OCI-M1 (cell line): ENCODE results near the gene PAX5.
"Not testable (repeated sequence)": the region's sequence is repeated elsewhere in the genome, so short reads cannot be mapped to it uniquely, and the experiment has no call there.

Source experiments
- DNase-seq: peaks from one replicate; lab custom pipeline; 2025; lab: John Stamatoyannopoulos, UW

PAX5 gene

DNA sequence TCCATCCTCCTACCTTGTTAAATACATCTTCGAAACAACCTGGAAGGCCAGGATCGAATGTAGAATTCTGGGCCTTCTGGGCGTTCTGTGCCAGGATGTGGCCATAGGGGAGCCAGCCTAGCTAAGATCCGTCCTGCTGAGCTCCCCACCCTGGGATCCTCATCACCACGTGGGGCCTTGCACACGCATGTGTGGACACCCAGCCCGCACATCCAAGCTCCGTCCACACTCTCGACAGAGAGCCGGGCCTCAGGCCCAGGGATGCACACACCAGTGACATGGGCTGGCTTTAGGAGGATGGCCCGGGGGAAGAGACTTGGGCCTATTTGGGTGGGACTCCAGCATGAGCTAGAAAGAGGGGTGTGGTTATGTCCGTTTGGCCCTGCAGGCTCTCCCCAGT is 154.0 kb downstream of the PAX5 start:
- no peak for DNase-seq

DNA sequence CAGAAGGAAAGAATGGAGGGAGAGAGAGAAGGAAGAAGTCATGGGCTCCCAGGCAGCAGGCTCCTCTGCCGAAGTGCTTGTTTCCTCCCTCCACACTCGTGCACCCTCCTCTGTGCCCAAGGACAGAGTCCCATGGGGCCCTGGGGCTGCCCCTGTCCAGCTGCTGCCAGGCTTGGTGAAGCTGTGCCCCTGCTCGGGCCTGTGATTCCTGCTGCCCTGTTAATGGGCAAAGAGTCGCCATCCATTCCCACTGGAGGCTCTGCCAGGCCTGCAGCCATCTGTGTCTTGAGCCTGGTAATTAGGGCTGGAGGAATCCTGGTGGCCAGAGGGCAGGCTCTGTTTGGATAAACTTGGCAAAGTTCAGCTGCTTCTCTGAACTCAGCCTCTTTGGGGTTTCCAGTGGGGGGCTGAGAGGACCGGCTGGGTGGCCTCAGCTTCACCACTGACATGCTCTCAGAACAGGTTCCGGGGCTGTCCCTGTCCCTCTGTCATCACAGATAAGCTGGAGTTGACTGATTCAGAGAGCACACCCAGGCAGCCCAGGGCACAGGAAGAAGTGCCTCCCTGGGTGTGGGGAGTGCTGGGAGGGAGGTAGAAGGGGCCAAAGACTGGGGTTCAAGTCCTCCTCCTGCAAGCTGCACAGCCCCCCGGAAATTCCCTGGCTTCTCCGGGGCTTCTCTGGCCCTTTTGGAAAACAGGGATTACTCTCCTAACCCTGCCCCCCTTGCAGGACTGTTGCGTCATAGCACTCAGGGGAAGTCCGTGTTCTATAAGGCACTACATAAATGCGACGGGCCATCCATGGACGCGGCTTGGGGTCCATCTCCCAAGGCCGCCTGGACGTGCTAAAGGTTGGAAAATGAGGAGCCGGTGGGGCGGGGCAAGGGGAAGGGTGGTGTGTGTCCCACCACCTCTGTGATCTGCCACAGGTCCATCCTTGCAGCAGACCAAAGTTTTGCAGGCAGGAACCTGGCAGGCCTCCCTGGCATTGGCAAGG is 154.8 kb downstream of the PAX5 start:
- peak; percentile 15 for DNase-seq

DNA sequence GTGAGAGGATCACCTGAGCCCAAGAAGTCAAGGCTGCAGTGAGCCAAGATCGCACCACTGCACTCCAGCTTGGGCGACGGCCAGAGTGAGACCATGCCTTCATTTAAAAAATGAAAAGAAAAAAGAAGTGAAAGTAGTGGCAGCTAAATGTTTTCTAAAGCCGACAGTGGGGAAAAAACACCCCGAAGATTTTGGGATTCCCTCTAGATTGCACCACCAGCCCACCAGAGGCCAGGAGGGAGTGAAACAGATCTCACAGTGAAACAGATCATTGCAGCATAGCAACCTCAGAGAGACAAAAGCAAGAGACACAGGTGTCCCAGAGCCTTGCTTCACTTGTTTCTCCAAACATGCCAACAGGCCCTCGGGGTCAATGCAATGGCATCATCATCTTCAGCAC is 156.8 kb downstream of the PAX5 start:
- no peak for DNase-seq

DNA sequence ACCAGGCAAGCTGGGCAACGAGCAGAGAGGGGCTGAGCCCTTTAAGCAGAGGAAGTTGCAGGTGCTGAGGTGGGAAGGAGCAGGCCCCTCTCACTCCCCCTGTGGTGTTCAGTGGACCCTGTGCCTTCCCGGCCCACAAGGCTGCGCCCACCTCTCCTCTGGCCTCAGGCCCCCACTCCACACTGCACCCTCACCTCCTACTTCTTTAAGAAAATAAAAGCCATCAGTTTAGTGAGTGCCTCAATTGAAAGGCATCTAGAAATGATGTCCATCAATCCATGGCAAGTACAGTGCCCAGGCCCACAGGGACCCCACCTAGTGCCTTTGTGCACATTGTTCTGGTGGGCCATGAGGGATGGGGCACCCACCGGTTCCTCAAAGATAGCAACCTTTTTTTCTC is 158.0 kb downstream of the PAX5 start:
- DNase-seq = no peak

DNA sequence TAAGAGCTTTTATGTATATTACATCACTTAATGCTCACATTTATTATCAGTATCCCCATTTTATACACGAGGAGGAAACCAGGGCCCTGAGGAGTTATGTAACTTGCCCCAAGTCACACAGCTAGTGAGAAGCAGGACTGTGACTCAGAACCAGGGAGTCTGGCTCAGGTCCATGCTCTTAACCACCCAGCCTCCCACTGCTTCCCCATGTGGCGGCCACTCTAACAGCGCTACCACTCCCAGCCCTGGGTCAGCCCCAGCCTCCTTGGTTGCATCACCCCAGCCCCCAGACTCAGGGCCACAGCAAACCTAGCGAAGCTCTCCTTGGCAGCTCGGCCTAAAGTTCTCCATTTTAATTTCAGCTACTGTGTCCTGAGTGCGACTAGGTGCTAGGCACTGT is 159.1 kb downstream of the PAX5 start:
- no peak for DNase-seq

DNA sequence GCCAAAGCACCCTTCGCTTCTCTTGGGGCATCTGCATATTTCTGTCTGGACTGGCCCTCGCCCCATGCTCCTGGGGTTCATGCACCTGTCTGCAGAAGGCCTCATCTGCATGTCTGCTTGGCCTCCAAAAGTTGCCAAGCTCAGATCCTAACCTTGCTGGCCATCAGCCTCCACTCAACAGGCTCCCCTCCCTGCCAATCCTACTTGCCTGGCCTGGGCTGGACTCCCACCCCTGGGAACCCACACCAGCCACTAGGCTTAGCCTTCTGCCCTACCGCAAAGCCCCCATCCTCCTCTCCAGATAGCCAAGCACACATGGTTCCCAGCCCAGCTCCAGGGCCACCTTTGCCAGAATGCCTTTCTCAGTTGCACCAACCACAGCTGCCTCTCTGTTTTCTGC is 159.8 kb downstream of the PAX5 start:
- DNase-seq = no peak

DNA sequence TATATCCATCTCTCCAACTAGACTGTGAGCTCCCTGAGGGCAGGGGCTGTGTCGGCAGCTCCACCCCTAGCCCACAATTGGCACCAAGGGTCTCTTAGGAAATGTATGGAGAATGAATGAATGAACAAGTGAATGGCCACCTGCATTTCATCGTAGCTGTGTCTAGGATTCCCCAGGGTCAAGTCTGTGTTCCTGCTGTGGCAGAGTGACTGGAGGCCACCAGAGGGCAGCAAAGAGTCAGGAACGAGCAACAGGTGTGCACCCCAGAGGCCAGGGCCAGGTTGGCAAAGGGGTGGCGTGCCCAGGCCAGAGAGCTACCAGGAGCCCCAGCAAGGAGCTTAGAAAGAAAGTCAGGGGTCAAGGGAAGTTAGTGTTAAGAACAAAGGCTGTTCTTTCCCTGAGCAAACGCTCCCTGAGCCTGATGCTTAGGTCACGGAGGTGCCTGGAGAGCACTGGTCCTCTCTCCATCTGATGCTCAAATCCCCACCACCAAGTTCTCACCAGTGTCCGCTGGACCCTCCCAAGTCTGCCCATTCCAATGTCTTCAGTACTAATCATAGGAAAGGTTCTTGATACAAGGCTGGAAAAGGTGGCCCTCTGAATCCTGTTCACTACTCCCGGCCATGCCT is 160.7 kb downstream of the PAX5 start:
- DNase-seq = peak; percentile 67

DNA sequence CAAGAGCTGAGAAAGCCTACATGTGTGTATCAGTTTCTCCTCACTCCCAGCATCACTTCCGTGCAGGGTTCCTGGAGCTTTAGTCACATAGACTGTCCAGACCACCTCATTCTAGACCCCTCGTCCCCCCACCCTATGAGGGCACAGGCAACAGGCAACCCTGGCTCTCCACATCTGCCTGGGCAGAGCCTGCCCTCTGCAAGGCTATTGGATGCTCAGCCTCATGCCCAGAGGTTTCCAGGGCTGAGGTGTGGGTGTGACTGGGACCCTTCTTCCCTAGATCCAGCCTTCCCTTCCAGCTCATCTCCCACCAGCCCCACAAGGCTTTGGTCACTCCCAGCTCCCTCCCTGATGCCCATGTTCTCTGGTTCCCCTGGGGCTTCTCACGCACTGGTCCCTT is 161.4 kb downstream of the PAX5 start:
- DNase-seq = no peak

DNA sequence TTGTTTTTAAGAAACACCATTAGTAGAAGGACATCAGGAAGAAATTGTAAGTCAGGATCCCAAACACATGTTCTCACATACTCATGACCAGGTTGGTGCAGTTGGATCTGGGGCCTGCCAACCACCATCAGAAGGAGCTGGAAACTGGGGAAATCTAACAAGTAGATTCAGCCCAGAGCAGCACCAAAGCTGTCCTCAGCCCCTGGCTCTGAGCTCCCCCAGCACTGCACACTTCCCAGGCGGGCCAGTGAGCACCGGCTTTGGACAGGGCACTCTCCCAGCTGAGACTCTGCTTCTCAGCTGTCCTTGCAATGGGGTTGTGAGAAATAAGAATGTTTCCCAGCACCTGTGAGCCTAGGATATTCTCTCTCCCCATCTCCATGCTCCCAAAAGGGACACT is 162.5 kb downstream of the PAX5 start:
- no peak for DNase-seq

DNA sequence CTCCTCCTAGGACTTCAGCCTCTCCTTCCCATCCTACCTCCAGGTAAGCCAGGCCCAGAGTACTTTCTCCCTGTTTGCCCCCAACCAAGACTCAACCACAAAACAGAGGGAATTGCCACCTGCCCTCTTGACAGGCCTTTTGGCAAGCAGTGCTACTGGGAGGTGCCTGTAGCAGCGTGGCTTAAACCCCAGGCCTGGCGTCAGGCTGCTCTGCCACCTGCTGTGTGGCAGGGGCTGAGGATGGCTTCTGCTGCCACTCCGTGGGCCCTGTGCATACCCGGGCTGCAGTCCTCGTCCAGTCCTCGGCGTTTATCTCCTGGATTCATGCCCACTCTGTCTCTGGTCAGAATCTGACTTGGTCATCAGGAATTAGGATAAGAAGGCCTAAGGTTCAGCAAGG is 163.1 kb downstream of the PAX5 start:
- no peak for DNase-seq

DNA sequence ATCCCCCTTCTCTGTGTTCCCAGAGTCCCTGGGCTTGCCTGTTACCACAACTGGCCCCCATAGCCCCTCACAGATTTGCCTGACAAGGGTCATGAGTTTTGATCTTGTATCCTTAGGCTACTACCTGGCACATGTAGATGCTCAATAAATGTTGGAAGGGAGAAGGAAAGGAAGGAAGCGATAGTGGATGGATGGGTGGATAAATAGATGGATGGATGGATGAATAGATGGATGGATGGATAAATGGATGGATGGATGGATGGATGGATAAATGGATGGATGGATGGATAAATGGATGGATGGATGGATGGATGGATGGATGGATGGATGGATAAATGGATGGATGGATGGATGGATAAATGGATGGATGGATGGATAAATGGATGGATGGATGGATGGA is 164.5 kb downstream of the PAX5 start:
- not testable (repeated sequence) for DNase-seq

DNA sequence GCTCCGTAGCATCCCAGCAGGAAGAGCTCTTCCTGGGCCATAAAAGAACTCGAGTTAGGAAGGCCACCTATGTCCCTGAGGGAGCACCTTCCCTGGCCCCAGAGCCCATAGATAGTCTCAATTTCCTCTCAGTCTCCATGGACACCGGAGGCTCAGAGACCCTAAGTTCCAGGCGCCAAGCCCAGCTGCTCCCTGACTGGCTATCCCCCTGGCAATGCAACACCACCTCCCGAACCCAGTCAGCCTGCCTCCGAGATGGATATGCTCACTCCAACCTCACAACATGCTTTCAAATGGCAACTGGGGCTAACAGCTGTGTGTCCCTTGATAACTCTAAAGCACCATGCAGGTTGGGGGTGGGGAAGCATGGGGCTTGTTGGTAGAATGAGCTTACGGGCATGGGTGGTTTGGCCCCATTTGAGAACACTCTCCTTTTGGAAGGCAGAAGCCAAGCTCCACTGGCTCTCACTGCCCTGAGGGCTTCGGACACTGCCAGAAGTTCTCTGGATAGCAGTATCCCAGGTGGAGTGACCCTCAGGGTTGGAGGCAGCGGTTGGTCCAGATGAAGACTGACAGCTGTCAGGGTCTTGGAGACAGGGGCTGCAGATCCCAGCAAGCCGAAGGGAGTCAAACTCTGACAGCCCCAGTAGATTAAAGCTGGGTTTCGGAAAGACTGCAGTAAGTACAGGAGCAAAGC is 165.3 kb downstream of the PAX5 start:
- no peak for DNase-seq

DNA sequence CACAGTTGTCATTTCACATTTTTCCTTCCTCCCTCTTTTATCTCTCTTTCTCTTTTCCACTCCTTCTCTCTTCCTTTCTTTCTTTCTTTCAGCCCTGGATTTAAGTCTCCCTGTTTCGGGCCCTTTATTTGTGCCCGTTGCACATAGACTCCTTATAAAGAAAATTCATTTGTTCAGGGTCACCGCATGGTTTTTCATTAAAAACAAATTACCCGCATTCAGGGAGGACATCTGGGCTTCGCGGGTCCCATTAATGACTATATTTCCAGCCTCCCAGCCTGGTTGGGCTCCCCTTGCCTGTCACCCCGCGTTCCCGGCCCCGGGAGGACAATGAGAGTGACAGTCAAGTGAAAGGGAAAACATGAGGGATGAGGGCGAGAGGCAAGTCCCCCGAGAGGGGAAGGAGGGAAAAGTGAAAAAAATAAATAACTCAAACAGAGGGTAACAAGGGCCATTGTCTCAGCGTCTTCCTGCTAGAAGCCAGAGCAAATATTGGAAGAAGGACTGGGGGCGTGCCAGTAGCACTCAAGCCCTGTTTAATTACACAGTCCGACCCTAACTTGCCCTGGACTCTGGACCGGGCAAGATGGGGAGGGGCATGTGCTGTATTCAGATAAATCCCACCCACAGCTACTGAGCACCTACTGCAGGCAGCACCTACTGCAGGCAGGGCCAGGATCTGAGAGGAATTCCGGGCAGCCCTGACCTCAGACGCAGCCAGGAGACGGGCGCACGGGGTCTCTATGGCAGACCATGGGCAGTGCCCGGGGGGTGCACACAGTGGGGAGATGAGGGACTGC is 166.2 kb downstream of the PAX5 start:
- no peak for DNase-seq

DNA sequence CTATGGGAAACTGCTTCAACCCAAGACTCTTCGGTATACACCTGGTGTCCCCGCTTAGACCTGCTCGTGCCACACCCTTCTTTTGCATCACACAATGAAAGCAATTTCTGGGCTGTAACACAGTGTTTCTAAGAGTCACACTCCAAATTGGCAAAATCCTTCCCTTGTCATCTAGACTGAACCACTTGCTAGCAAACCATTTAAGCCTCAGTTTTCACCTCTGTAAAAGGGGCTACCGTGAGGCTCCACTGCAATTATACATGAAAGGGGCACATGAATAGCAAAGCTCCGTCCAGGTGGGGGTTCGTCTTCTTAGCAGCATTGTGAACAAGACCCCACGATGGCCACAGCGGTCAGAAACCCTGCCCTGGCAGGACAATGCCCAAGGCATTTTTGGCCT is 166.8 kb downstream of the PAX5 start:
- no peak for DNase-seq

DNA sequence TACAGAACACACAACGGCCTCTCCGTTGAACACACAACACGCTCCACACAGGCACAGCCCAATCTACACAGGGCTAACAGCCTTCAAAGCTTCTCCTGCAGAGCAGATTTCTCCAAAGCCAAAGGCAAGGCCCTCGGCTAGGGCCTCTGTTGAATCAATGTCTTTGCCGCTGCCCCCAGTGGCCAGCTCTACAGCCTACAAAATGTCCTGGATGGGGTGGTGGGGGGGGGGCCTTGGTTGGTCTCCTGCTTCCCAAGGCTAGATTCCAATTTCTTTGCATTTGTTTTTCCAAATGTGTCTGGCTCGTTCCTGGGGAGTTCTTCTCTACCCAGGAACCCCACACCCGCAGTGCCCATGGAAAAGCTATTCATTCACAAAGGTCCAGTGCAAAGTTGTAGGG is 167.2 kb downstream of the PAX5 start:
- DNase-seq = no peak

DNA sequence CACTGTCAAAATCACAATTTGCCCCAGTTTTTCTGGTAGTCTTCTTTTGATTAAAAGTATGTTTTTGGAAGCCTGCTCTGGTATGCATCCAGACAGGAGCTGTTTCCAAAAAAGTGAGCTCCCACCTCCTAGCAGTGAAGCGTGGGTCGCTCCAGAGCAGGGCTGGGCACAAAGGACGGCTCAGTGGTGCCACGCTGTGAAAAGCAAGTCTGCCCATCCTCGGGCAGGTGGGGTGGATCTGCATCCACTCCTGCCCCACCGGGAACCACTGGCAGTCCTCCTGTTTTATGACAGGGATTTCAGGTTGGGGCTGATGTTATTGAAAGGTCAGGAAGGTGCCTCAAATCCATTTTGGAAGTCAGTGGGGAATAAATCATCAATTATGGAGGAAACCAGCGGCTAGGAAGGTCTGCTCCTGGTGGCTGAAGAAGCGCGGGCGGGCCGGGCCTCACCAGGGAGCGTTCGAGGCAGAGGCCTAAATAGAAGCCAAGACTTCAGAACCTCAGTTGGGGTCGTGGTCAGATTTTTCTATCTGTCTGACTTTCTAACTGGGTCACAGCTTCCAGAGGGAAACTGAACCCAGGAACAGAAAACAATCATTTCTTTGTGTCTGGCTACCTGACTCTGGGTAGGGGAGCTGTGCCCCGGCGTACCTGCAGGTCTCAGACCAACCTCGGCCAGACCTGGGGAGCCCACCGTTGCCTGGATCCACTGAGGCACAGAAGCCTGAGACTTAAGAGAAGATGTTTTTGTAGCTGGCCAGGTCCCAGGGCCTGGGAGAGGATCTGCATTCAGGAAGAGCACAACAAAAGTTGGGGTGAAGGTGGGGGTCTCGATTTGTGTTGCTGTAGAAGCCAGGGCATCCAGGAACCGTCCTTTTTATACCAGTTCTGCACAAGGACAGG is 168.1 kb downstream of the PAX5 start:
- no peak for DNase-seq

DNA sequence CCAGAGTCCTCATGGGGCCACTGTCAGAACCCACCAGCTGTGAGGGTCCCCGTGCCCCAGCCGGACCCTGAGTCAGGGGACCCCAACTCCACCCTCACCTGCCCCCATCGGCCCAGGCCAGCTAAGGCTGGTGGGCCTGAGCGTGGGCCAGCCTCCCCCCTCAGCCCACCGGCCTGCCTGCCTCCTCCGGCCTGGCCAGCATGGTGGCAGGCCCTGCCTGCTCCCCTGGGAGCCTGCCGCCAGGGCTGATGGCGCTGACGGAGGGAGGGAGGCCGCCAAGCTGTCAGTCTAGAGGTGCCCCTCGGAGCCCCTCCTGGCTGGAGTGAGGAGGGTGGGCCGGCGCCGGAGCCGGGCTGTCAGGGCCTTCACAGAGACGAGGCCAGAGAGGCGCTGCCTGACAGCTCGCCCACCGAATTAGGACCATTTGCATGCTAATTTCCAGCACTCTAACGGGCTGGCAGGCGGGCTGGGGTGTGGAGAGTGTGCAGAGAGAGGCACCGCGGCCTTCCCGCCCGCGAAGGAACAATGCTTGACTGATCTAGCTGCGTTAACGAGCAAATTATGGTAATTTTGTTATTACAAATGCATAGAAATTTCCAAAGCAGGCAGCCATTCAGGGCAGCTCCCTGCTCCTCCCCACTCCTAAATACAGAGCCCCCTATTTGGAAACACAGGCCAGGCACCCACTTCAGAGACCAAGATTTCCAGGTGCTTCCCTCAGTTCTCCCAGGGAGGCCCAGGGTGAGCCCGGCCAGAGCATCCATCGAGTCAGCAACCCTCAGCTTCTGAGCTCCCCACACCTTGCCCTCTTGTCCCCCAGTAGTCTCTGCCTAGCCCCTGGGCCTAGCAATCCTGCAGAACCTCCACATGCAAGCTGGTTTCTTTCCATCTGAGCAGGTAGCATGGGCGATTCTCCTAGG is 169.3 kb downstream of the PAX5 start:
- no peak for DNase-seq

DNA sequence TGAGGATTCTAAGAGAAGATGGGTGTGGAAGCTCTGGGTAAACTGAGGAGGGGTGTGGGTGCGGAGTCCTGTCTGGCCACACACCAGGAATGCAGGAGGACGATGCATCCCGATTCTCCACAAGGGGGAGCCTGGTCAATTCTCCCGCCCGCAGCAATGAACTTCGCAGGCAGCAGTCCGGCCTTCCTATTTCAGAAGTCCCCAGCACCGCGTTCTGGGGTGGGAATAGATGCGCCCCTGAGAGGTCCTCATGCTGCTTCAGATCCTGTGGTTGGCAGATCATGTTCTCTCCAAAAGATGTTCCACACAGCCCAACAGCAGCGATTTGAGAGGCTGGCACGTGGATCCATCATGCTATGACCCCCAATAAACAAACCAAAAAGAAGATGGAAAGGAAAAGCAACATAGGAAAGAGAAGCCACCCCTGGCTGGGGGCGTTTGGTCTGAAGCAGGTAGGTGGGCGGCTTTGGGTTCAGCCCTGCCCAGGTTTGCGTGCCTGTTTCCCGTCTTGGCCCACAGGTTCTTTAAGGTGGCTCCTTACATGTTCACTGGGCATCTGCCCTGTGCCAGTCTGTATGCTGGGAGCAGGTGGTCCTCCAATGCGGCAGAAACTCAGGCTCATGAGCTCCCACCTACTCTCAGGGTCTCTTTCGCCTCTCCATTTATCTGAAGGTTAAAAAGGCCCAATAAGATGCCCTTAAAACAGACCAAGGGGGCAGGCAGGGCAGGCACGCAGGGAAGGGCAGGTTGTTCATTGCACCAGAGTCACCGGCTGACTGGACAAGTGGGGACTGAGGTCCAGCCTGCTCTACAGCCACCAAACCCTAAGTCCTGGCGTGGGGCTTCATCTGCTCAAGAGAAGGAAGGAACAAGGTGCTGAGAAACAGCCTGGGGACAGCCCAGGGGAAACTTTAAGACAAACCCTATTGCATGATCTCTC is 171.6 kb downstream of the PAX5 start:
- peak; percentile 32 for DNase-seq
